ENCODE data around the gene MEGF11. TPM values are rescaled to one million over a fixed set of nuclear protein-coding genes. Genes with fewer than 3 reads are reported as not detected.

Gene MEGF11
- total and polyA plus RNA-seq, 7 donors: 0.04 to 0.05 TPM; not detected in 5

- no peaks in the 10 kb centered on the region for H3K27me3 ChIP-seq (ENCODE audit: insufficient read depth in 3 of 3, low read length in 2 of 3)
- WGBS, 3 donors: 60 to 67% (median 61%) methylated on average over 5 of the region's 5 CpGs
- intact Hi-C loops (cut with DNase I): no loop called here
- no peaks in the 10 kb centered on the region for H3K4me1 ChIP-seq
- H3K9me3 ChIP-seq: peaks cover 6% of the 10 kb centered on the region
- no peaks in the 10 kb centered on the region for H3K36me3 ChIP-seq (ENCODE audit: insufficient read depth in 1 of 2, low read depth in 1 of 2)
- H3K4me3 ChIP-seq: no peak overlapping the region
- TF ChIP-seq CTCF (IDR thresholded peaks at IDR 0.05): no peak
- no peak overlapping the region for H3K27ac ChIP-seq
- DNase-seq (no peak), ATAC-seq (no peak)
Measured at GRCh38 chr15:66027268-66027805, 226.2 kb downstream of the MEGF11 start.

GRCh38 chr15:66025972-66026371, 227.6 kb downstream of the MEGF11 start:
- H3K27me3 ChIP-seq (ENCODE audit: insufficient read depth in 3 of 3, low read length in 2 of 3): peaks cover 0 to 2% (median 0%) of the 10 kb centered on the region in 3 donors
- ATAC-seq (no peak), DNase-seq (no peak)
- no peak for TF ChIP-seq CTCF (IDR thresholded peaks at IDR 0.05)
- no peak overlapping the region for H3K4me3 ChIP-seq
- intact Hi-C loops (cut with DNase I): no loop called here
- whole genome bisulfite sequencing, 3 donors: 66 to 73% (median 73%) methylated on average over 7 of the region's 7 CpGs
- H3K36me3 ChIP-seq (ENCODE audit: insufficient read depth in 1 of 2, low read depth in 1 of 2): no peaks in the 10 kb centered on the region
- H3K27ac ChIP-seq: no peak overlapping the region
- H3K4me1 ChIP-seq: no peaks in the 10 kb centered on the region
- H3K9me3 ChIP-seq: no peaks in the 10 kb centered on the region

- Histone ChIP-seq H3K27me3 (ENCODE audit: insufficient read depth in 3 of 3, low read length in 2 of 3) (peaks cover 0 to 3% (median 0%) of the 10 kb centered on the region in 3 donors), H3K4me3 (no peak overlapping the region), H3K4me1 (no peaks in the 10 kb centered on the region), H3K36me3 (ENCODE audit: insufficient read depth in 1 of 2, low read depth in 1 of 2) (no peaks in the 10 kb centered on the region), H3K27ac (no peak overlapping the region), H3K9me3 (no peaks in the 10 kb centered on the region)
- intact Hi-C loops (cut with DNase I): no loop called here
- no peak for ATAC-seq
- DNase-seq: no peak
- 18 to 32% (median 25%) methylated on average over 3 to 4 of the region's 4 CpGs for WGBS, 3 donors
- TF ChIP-seq CTCF (IDR thresholded peaks at IDR 0.05): no peak
Measured at GRCh38 chr15:66025015-66025452, 228.5 kb downstream of the MEGF11 start.

- no peaks in the 10 kb centered on the region for H3K36me3 ChIP-seq (ENCODE audit: insufficient read depth in 1 of 2, low read depth in 1 of 2)
- intact Hi-C loops (cut with DNase I): no loop called here
- no peak for ATAC-seq
- no peak overlapping the region for H3K4me3 ChIP-seq
- DNase-seq: no peak
- 93 to 96% (median 95%) methylated on average over 4 of the region's 4 CpGs for WGBS, 3 donors
- no peaks in the 10 kb centered on the region for H3K4me1 ChIP-seq
- TF ChIP-seq CTCF (IDR thresholded peaks at IDR 0.05): no peak
- H3K9me3 ChIP-seq: no peaks in the 10 kb centered on the region
- peaks cover 0 to 3% (median 0%) of the 10 kb centered on the region in 3 donors for H3K27me3 ChIP-seq (ENCODE audit: insufficient read depth in 3 of 3, low read length in 2 of 3)
- no peak overlapping the region for H3K27ac ChIP-seq
Measured at GRCh38 chr15:66024116-66024515, 229.4 kb downstream of the MEGF11 start.
